SK-MEL-5 (cell line): ENCODE data around the gene HOXD1. TPM values are rescaled to one million over a fixed set of nuclear protein-coding genes. Genes with fewer than 3 reads are reported as not detected.

Experiments
- DNase-seq: peaks from one replicate; pipeline ENCODE4 v3.0.0-alpha.2; 2016; ENCODE audit warnings: low read depth, low spot score
- in situ Hi-C: cut with HindIII; loops from 2 replicates; pipeline ENCODE4 v1.10.0; 2016; ENCODE audit warnings: low sequenced_read_pairs, high pct_unique_total_duplicates, low pct_unique_long_range_greater_than_20kb
- small RNA-seq, 2 experiments: library from RNA; depleted of rRNA; stranded (forward); fragments of <200 nt; gene quantifications; one replicate each; pipeline ENCODE3, GENCODE V24; 2014
- total RNA-seq: library from RNA; depleted of rRNA; stranded (reverse); fragments of >200 nt; shearing (Covaris generic); gene quantifications from 2 replicates; pipeline ENCODE4 v1.2.3, GENCODE V29; 2014; rRNA removed

The HOXD1 gene
- total RNA-seq, 1 experiment from 2014 or later: 10.3 TPM

GRCh38 chr2:176199902-176200301 lies 11.4 kb downstream of the HOXD1 start:
- in situ Hi-C loops: no loop called here
- DNase-seq: no peak

DNA sequence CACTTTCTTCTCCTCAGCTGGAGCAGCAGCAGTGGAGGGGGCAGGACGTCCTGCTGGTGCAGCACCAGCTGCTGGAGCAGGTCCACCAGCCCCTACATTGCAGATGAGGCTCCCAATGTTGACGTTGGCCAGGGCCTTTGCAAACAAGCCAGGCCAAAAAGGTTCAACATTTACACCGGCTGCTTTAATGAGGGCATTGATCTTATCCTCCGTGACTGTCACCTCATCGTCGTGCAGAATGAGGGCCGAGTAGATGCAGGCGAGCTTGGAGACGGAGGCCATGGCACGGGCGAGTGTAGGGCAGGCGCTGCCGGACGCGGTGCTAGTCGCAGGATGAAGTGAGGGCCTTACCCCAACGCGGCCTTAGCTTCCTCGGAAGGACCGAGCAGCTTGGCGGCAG lies 12.5 kb downstream of the HOXD1 start:
- in situ Hi-C loops: no loop called here
- DNase-seq: no peak

DNA sequence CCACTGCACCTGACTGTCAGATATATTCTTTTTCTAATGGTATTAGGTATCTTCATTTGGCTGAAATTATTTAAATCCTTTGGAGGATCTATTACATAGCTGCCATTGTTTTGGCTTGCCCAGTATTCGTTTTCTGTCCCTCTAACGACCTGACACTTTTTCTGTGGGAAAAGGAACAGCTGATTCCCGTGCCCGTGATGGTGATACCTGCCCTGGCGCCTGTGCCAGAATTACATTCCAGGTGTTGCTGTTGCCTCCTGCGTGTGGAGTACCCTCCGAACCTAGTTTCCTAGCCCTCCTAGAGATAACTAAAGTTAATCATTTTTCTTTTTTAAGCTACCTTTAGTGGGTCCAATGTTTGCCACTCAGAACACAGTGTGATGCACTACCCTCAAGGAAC lies 14.0 kb downstream of the HOXD1 start:
- in situ Hi-C loops: no loop called here
- no peak for DNase-seq

- no peak for DNase-seq
- in situ Hi-C loops: no loop called here
Observed at GRCh38 chr2:176205126-176205525, 16.7 kb downstream of the HOXD1 start.

DNA sequence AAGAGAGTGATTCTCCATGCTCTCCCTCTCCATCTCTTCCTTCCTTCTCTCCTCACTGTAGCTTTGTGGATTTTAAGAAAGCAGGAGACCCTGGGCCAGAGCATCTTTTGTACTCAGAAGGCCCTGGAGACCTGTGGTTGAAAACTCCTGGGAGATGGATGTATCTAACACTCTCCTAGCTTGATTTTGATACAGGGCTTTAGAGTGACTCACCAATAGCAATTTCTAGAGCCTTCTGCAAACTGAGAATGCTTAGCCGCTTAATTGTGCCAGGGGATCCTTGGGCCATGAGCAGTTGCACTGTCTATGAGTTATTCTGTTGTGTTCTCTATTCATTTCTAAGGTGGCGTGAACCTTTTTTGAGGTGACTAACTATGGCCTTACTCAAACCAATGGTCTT lies 17.7 kb downstream of the HOXD1 start:
- in situ Hi-C loops: no loop called here
- DNase-seq: no peak

DNA sequence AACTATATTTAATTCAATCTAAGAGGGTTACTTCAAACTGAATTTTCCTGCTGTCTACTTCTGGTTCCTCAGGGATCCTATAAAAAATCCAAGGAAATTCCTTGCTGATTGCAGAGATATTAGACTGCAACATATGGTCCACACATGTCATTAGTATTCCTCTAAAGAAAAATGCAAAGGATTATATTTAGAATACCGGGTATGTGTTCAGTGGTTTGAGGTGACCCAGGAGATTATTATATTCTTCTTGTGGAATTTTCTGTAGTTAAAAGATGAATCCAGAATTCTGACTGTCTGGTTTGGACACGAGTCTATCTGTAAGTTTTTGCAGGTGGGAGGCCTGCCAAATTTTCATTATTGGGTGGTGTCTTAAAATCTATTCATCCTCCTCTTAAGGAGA lies 18.2 kb downstream of the HOXD1 start:
- in situ Hi-C loops: no loop called here

DNA sequence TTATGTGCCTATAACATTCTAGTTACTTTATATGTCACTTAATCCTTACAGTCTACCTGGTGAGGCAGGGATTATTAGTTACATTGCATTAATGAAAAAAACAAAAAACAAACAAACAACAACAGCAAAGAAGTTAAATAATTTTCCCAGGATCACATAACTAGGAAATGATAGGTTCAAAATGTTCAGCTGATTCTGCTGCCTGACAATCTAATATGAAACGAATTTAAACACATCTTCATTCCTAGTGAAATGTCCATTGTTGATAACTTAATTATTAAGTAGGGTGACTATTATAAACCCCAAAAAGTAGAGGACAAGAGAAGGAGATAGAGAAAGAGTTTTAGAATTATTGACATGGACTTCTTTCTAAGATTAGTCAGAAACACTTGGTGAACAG lies 22.6 kb downstream of the HOXD1 start:
- no peak for DNase-seq
- in situ Hi-C loops: no loop called here

More for the DNA sequence above, 18.2 kb downstream of the HOXD1 start:
- no peak for DNase-seq

DNA sequence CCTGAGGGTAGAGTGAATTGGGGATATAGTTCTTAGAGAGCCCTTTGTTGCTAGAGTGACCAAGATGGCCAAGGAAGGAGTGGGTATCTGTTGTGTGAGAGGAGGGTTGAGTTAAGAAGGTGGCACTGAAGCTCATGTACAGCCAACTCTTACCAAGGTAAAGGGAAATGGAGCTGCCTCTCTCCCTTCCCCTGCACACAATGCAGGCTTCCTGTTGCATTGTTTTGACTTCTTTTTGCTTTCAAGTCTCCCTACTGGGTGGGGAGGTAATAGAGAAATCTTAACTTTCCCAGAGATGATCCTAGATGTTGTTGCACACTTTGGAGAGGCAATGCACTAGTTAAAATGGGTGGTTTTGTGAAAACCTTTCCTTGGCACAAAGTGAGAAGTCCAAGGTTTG lies 23.8 kb downstream of the HOXD1 start:
- no peak for DNase-seq
- in situ Hi-C loops: no loop called here

GRCh38 chr2:176213406-176213805 lies 24.9 kb downstream of the HOXD1 start:
- in situ Hi-C loops: no loop called here

GRCh38 chr2:176227874-176228273 lies 39.4 kb downstream of the HOXD1 start:
- no peak for DNase-seq
- in situ Hi-C loops: no loop called here

More at GRCh38 chr2:176213406-176213805, 24.9 kb downstream of the HOXD1 start:
- peak; percentile 97 for DNase-seq

DNA sequence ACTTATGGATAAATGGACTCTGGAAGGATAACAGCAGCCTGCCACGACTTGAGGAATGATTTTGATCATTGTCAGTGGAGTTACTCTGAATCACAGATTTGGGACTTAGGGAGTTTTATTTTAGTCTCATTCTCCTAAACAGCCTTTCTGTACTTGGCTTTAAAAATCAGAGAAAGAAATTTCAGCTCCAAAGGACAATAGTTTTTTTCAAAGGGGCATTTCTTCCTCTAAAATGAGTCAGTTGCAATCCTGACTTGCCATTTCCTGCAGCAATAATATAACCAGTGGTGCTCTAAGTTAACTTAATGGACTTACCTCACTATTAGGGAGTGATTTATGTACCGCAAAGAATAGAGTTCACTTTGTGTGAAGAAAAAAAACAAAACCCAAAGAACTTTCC lies 45.7 kb downstream of the HOXD1 start:
- DNase-seq: peak; percentile 30
- in situ Hi-C loops: no loop called here

DNA sequence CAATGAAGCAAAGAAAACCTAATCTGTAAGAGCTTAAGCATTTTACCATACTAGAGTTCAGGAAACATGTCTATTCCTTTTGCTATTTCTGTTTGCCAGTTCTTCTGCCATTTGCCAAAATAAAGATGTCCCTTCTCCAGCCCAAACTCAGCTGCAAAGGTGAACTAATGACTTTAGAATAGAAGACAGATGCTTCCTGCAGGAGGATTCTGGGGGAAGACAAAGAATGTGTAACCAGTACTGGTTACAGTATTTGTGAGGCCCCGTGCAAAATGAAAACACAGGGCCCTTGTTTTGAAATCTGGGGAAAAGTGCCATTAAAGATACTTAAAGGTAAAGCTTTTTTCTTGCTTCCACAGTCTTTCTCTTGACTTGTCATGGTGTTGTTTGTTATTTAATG lies 46.5 kb downstream of the HOXD1 start:
- peak; percentile 71 for DNase-seq
- in situ Hi-C loops: no loop called here

GRCh38 chr2:176237456-176237855 lies 49.0 kb downstream of the HOXD1 start:
- in situ Hi-C loops: no loop called here
- DNase-seq: peak; percentile 80

DNA sequence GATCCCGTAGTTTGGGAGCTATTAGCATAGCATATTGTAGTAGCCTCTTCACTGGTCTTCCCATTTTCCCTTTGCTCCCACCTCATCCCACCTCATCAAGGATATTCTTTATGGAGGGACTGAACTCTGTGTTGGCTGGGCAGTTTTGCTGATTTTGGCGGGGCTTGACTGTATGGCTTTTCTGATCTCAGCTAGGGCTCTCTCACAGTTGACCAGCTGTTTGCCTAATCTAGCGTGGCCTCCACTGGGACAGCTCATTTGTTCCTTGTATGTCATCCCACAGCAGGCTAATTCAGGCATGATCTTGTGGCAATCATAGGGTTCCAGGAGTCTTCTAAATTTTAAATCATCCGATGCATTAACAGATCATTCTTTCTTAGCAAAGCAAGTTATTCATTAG lies 50.6 kb downstream of the HOXD1 start:
- in situ Hi-C loops: no loop called here
- DNase-seq: no peak

DNA sequence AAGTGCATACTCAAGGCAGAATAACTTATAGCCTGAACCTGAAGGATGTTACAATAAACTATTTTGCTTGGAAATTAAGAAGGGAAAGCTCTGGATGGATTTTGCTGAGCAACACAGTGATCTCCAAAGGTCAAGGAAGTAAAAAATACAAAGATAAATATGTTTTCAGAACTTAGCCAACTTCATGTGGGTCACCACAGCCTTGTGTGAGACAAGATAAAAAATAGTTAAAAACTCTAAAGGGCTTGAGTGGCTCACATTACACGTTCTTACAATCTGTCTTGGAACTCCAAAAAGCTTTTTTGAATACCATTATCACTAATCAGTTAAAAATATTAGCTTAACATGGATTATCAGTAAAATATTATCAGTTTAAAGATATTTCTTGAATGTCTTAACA lies 51.8 kb downstream of the HOXD1 start:
- in situ Hi-C loops: no loop called here
- no peak for DNase-seq

Small RNA genes lying within 50 kb of the gene (small RNA-seq; reads per million reads assigned to genes)
- gene MIR10B: 34.7 to 6,533 reads per million in 2 experiments

Other genes with a start within 250 kb of the HOXD1 start
- 54.0 and 59.8 TPM in 2 replicates for gene LNPK, start 186.4 kb upstream of the HOXD1 start, total RNA-seq
- not detected in 2 replicates for gene EVX2, start 104.7 kb upstream of the HOXD1 start, total RNA-seq
- 10.3 and 11.8 TPM in 2 replicates for gene HOXD13, start 95.9 kb upstream of the HOXD1 start, total RNA-seq
- 0.42 TPM in 1 of 2 replicates, not detected in the other for gene HOXD12, start 88.9 kb upstream of the HOXD1 start, total RNA-seq
- 0.37 and 0.53 TPM in 2 replicates for gene HOXD11, start 81.4 kb upstream of the HOXD1 start, total RNA-seq
- gene HOXD10, start 71.9 kb upstream of the HOXD1 start, total RNA-seq: 1.3 TPM in 1 of 2 replicates, not detected in the other
- 0.18 and 0.59 TPM in 2 replicates for gene HOXD9, start 65.9 kb upstream of the HOXD1 start, total RNA-seq
- 14.5 and 19.7 TPM in 2 replicates for gene HOXD8, start 59.0 kb upstream of the HOXD1 start, total RNA-seq
- 3.6 and 4.2 TPM in 2 replicates for gene HOXD4, start 37.1 kb upstream of the HOXD1 start, total RNA-seq
- 4.9 and 5.5 TPM in 2 replicates for gene HOXD3, start 31.4 kb upstream of the HOXD1 start, total RNA-seq
- gene MTX2, start 80.8 kb downstream of the HOXD1 start, total RNA-seq: 85.3 and 86.0 TPM in 2 replicates